Measurements from ENCODE around the gene MRPS35. TPM values are rescaled to one million over a fixed set of nuclear protein-coding genes. Genes with fewer than 3 reads are reported as not detected.
"Not testable (repeated sequence)": the region's sequence is repeated elsewhere in the genome, so short reads cannot be mapped to it uniquely, and the experiment has no call there.

Gene MRPS35
- total RNA-seq, 4 donors from 2014 or later = 36.6 to 52.3 (median 48.8) TPM

DNA sequence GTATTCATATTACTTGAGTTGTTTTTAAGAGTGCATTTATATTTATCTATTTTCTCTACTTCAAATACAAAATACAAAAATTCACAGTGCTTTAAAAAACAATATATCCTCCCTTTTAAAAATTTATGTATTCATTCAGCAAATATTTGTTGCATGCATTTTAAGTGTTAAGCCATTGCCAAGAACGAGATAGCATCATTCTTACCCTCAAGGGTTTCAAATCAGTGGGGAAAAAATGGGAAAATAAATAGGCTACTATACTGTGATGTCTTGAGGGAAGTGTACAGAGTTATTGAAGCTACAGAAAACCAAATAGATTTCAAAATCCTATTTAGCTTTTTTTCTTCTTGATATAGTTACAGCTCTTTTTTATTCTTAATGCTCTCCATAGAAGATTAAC, 23.2 kb downstream of the MRPS35 start:
- H3K36me3 ChIP-seq = peaks cover 0 to 82% of the 10 kb centered on the region in 2 donors
- no peak overlapping the region for H3K27ac ChIP-seq
- 89 to 95% methylated on average over 1 of the region's 1 CpG for WGBS, 2 donors (ENCODE audit: low coverage in 1 of 2)
- no peak overlapping the region for H3K4me3 ChIP-seq
- H3K4me1 ChIP-seq = no peaks in the 10 kb centered on the region
- no peak for ATAC-seq
- no peaks in the 10 kb centered on the region for H3K9me3 ChIP-seq
- H3K27me3 ChIP-seq = no peaks in the 10 kb centered on the region
- TF ChIP-seq EP300 (IDR thresholded peaks at IDR 0.05) = no peak
- TF ChIP-seq, protein P1, sequence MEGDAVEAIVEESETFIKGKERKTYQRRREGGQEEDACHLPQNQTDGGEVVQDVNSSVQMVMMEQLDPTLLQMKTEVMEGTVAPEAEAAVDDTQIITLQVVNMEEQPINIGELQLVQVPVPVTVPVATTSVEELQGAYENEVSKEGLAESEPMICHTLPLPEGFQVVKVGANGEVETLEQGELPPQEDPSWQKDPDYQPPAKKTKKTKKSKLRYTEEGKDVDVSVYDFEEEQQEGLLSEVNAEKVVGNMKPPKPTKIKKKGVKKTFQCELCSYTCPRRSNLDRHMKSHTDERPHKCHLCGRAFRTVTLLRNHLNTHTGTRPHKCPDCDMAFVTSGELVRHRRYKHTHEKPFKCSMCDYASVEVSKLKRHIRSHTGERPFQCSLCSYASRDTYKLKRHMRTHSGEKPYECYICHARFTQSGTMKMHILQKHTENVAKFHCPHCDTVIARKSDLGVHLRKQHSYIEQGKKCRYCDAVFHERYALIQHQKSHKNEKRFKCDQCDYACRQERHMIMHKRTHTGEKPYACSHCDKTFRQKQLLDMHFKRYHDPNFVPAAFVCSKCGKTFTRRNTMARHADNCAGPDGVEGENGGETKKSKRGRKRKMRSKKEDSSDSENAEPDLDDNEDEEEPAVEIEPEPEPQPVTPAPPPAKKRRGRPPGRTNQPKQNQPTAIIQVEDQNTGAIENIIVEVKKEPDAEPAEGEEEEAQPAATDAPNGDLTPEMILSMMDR (IDR thresholded peaks at IDR 0.05) = no peak
- TF ChIP-seq POLR2AphosphoS5 (IDR thresholded peaks at IDR 0.05) = no peak
- no peak for TF ChIP-seq POLR2A (IDR thresholded peaks at IDR 0.05)

GRCh38 chr12:27734321-27734720, 23.7 kb downstream of the MRPS35 start:
- not testable (repeated sequence) for H3K4me1 ChIP-seq, ATAC-seq, H3K27me3 ChIP-seq, H3K9me3 ChIP-seq, H3K27ac ChIP-seq, H3K4me3 ChIP-seq
- WGBS, 2 donors (ENCODE audit: low coverage in 1 of 2) = 81 to 96% methylated on average over 8 to 9 of the region's 9 CpGs
- peaks cover 0 to 86% of the 10 kb centered on the region in 2 donors for H3K36me3 ChIP-seq

- Histone ChIP-seq H3K27me3 (no peaks in the 10 kb centered on the region), H3K9me3 (no peaks in the 10 kb centered on the region), H3K36me3 (peaks cover 0 to 54% of the 10 kb centered on the region in 2 donors), H3K4me3 (no peak overlapping the region), H3K4me1 (peaks cover 3 to 17% (median 10%) of the 10 kb centered on the region in 3 donors), H3K27ac (no peak overlapping the region)
- no peak for TF ChIP-seq POLR2A (IDR thresholded peaks at IDR 0.05)
- TF ChIP-seq, protein P1 (IDR thresholded peaks at IDR 0.05) = no peak
- no peak for TF ChIP-seq POLR2AphosphoS5 (IDR thresholded peaks at IDR 0.05)
- ATAC-seq = no peak
- 95 to 96% methylated on average over 3 to 5 of the region's 5 CpGs for WGBS, 2 donors (ENCODE audit: low coverage in 1 of 2)
Observed at GRCh38 chr12:27743601-27744000, 33.0 kb downstream of the MRPS35 start.

GRCh38 chr12:27745734-27746133, 35.1 kb downstream of the MRPS35 start:
- Histone ChIP-seq H3K36me3 (peaks cover 0 to 33% of the 10 kb centered on the region in 2 donors), H3K4me1 (peaks cover 3 to 20% (median 10%) of the 10 kb centered on the region in 3 donors)
- 83% methylated on average over 1 of the region's 1 CpG; no CpG with 5 or more reads in 1 of the 2 donors for WGBS, 2 donors (ENCODE audit: low coverage in 1 of 2)
- H3K27ac ChIP-seq, H3K4me3 ChIP-seq, ATAC-seq, H3K27me3 ChIP-seq, H3K9me3 ChIP-seq: not testable (repeated sequence)

GRCh38 chr12:27747111-27747820, 36.6 kb downstream of the MRPS35 start:
- TF ChIP-seq, protein P1 (IDR thresholded peaks at IDR 0.05) = no peak
- TF ChIP-seq EP300 (IDR thresholded peaks at IDR 0.05) = no peak
- no peak for TF ChIP-seq POLR2AphosphoS5 (IDR thresholded peaks at IDR 0.05)
- TF ChIP-seq POLR2A (IDR thresholded peaks at IDR 0.05) = no peak
- ATAC-seq = peak; percentile 72
- Histone ChIP-seq H3K27ac (peak overlapping the region; percentile 70 to 93 (median 84)), H3K9me3 (no peaks in the 10 kb centered on the region), H3K4me1 (peaks cover 3 to 20% (median 10%) of the 10 kb centered on the region in 3 donors), H3K27me3 (no peaks in the 10 kb centered on the region), H3K4me3 (no peak overlapping the region), H3K36me3 (peaks cover 0 to 30% of the 10 kb centered on the region in 2 donors)
- 75 to 100% methylated on average over 1 to 3 of the region's 3 CpGs for whole genome bisulfite sequencing, 2 donors (ENCODE audit: low coverage in 1 of 2)

DNA sequence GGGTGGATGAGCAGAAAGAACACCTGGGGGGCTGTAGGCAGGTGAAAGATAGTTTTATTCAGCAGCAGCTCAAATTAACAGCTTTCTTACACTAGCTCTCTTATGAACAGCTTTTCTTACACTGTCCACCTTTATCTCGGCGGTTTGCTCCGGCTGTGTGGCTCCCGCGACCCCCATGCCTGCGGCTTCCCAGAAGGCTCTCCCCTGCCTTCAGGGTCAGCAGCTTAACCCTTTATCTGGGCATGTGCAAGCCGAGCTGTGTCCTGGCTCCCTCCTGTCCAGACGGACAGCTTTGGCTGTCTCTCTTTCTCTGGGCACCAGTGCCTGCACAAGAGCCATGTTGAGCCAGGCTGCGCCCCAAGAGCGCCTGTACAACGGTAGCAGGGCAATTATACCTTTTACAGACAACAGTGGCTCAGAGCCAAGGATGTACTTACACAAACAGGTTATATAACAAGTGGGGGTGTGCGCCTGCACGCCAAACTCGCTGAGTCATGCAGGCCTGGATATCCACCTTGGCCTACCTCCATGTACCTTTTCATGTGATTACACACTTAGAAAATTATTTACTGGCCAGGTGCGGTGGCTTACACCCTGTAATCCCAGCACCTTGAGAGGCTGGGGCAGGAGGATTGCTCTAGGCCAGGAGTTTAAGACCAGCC, 40.9 kb downstream of the MRPS35 start:
- ATAC-seq = no peak
- H3K4me3 ChIP-seq = no peak overlapping the region
- 80 to 81% methylated on average over 2 to 4 of the region's 15 CpGs for WGBS, 2 donors (ENCODE audit: low coverage in 1 of 2)
- H3K4me1 ChIP-seq = peaks cover 3 to 20% (median 10%) of the 10 kb centered on the region in 3 donors
- TF ChIP-seq EP300 (IDR thresholded peaks at IDR 0.05) = no peak
- TF ChIP-seq, protein P1 (IDR thresholded peaks at IDR 0.05) = no peak
- TF ChIP-seq POLR2A (IDR thresholded peaks at IDR 0.05) = no peak
- no peak for TF ChIP-seq POLR2AphosphoS5 (IDR thresholded peaks at IDR 0.05)
- H3K9me3 ChIP-seq = no peaks in the 10 kb centered on the region
- H3K36me3 ChIP-seq = peaks cover 0 to 35% of the 10 kb centered on the region in 2 donors
- H3K27ac ChIP-seq = no peak overlapping the region
- H3K27me3 ChIP-seq = no peaks in the 10 kb centered on the region

Measured in gastroesophageal sphincter (tissue), 4 donors.